ENCODE measurements around the gene MMD. TPM values are rescaled to one million over a fixed set of nuclear protein-coding genes. Genes with fewer than 3 reads are reported as not detected.
A peak's percentile ranks its signal among the peaks of the same experiment; 100 is the strongest.
"Not testable (repeated sequence)": the region's sequence is repeated elsewhere in the genome, so short reads cannot be mapped to it uniquely, and the experiment has no call there.

MMD gene
- total and polyA plus RNA-seq, 2 donors = 18.7 to 25.9 TPM

- 77% methylated on average over 6 of the region's 6 CpGs for WGBS
- H3K4me1 ChIP-seq (ENCODE audit: insufficient read depth); H3K4me3 ChIP-seq (ENCODE audit: low read depth, low read length); DNase-seq (ENCODE audit: extremely low spot score); H3K36me3 ChIP-seq (ENCODE audit: insufficient read depth); H3K27ac ChIP-seq (ENCODE audit: low read depth): not testable (repeated sequence)
These were observed 1.2 kb upstream of the MMD start for GRCh38 chr17:55422828-55423164.

- no peaks in the 10 kb centered on the region for H3K4me1 ChIP-seq (ENCODE audit: insufficient read depth)
- WGBS = 1% methylated on average over 21 of the region's 21 CpGs
- no peak for DNase-seq (ENCODE audit: extremely low spot score)
- H3K27ac ChIP-seq (ENCODE audit: low read depth) = no peak overlapping the region
- H3K4me3 ChIP-seq (ENCODE audit: low read depth, low read length) = peak overlapping the region; percentile 70
- H3K36me3 ChIP-seq (ENCODE audit: insufficient read depth) = no peaks in the 10 kb centered on the region
These were observed 858 bp downstream of the MMD start for GRCh38 chr17:55420776-55421178.

- H3K4me3 ChIP-seq (ENCODE audit: low read depth, low read length) = peak overlapping the region; percentile 70
- no peak overlapping the region for H3K27ac ChIP-seq (ENCODE audit: low read depth)
- H3K36me3 ChIP-seq (ENCODE audit: insufficient read depth) = no peaks in the 10 kb centered on the region
- WGBS = 43% methylated on average over 6 of the region's 6 CpGs
- no peak for DNase-seq (ENCODE audit: extremely low spot score)
- no peaks in the 10 kb centered on the region for H3K4me1 ChIP-seq (ENCODE audit: insufficient read depth)
These were observed 1.4 kb downstream of the MMD start for GRCh38 chr17:55420067-55420775.

- WGBS = 97% methylated on average over 3 of the region's 3 CpGs
- Histone ChIP-seq H3K4me3 (ENCODE audit: low read depth, low read length) (no peak overlapping the region), H3K4me1 (ENCODE audit: insufficient read depth) (no peaks in the 10 kb centered on the region), H3K27ac (ENCODE audit: low read depth) (no peak overlapping the region), H3K36me3 (ENCODE audit: insufficient read depth) (no peaks in the 10 kb centered on the region)
- no peak for DNase-seq (ENCODE audit: extremely low spot score)
These were observed 3.0 kb downstream of the MMD start for GRCh38 chr17:55418369-55419268.

- Histone ChIP-seq H3K36me3 (ENCODE audit: insufficient read depth) (no peaks in the 10 kb centered on the region), H3K27ac (ENCODE audit: low read depth) (no peak overlapping the region), H3K4me1 (ENCODE audit: insufficient read depth) (no peaks in the 10 kb centered on the region), H3K4me3 (ENCODE audit: low read depth, low read length) (no peak overlapping the region)
- WGBS = 98% methylated on average over 4 of the region's 4 CpGs
- DNase-seq (ENCODE audit: extremely low spot score) = no peak
These were observed 4.0 kb downstream of the MMD start for GRCh38 chr17:55417411-55418268.

GRCh38 chr17:55416470-55417052 lies 5.1 kb downstream of the MMD start:
- H3K4me3 ChIP-seq (ENCODE audit: low read depth, low read length) = no peak overlapping the region
- DNase-seq (ENCODE audit: extremely low spot score) = no peak
- H3K36me3 ChIP-seq (ENCODE audit: insufficient read depth) = no peaks in the 10 kb centered on the region
- 70% methylated on average over 4 of the region's 4 CpGs for WGBS
- H3K27ac ChIP-seq (ENCODE audit: low read depth) = no peak overlapping the region
- no peaks in the 10 kb centered on the region for H3K4me1 ChIP-seq (ENCODE audit: insufficient read depth)

GRCh38 chr17:55416000-55416399 lies 5.6 kb downstream of the MMD start:
- H3K4me3 ChIP-seq (ENCODE audit: low read depth, low read length) = no peak overlapping the region
- no peaks in the 10 kb centered on the region for H3K4me1 ChIP-seq (ENCODE audit: insufficient read depth)
- peaks cover under 1% of the 10 kb centered on the region for H3K36me3 ChIP-seq (ENCODE audit: insufficient read depth)
- no peak overlapping the region for H3K27ac ChIP-seq (ENCODE audit: low read depth)
- no peak for DNase-seq (ENCODE audit: extremely low spot score)

GRCh38 chr17:55414983-55415382 lies 6.7 kb downstream of the MMD start:
- DNase-seq (ENCODE audit: extremely low spot score) = no peak
- WGBS = 97% methylated on average over 4 of the region's 4 CpGs
- Histone ChIP-seq H3K4me1 (ENCODE audit: insufficient read depth) (no peaks in the 10 kb centered on the region), H3K27ac (ENCODE audit: low read depth) (no peak overlapping the region), H3K4me3 (ENCODE audit: low read depth, low read length) (no peak overlapping the region), H3K36me3 (ENCODE audit: insufficient read depth) (peaks cover 3% of the 10 kb centered on the region)

GRCh38 chr17:55413825-55414489 lies 7.7 kb downstream of the MMD start:
- H3K27ac ChIP-seq (ENCODE audit: low read depth) = no peak overlapping the region
- H3K36me3 ChIP-seq (ENCODE audit: insufficient read depth) = peaks cover 4% of the 10 kb centered on the region
- no peaks in the 10 kb centered on the region for H3K4me1 ChIP-seq (ENCODE audit: insufficient read depth)
- DNase-seq (ENCODE audit: extremely low spot score) = no peak
- H3K4me3 ChIP-seq (ENCODE audit: low read depth, low read length) = no peak overlapping the region
- 91% methylated on average over 8 of the region's 8 CpGs for WGBS

- H3K36me3 ChIP-seq (ENCODE audit: insufficient read depth) = peaks cover 4% of the 10 kb centered on the region
- H3K4me1 ChIP-seq (ENCODE audit: insufficient read depth) = no peaks in the 10 kb centered on the region
- H3K27ac ChIP-seq (ENCODE audit: low read depth) = no peak overlapping the region
- H3K4me3 ChIP-seq (ENCODE audit: low read depth, low read length) = no peak overlapping the region
- no peak for DNase-seq (ENCODE audit: extremely low spot score)
- WGBS = 93% methylated on average over 1 of the region's 1 CpG
These were observed 10.2 kb downstream of the MMD start for GRCh38 chr17:55411463-55411855.

GRCh38 chr17:55410722-55411462 lies 10.7 kb downstream of the MMD start:
- no peak overlapping the region for H3K4me3 ChIP-seq (ENCODE audit: low read depth, low read length)
- peaks cover 4% of the 10 kb centered on the region for H3K36me3 ChIP-seq (ENCODE audit: insufficient read depth)
- WGBS = 87% methylated on average over 5 of the region's 5 CpGs
- no peaks in the 10 kb centered on the region for H3K4me1 ChIP-seq (ENCODE audit: insufficient read depth)
- no peak for DNase-seq (ENCODE audit: extremely low spot score)
- no peak overlapping the region for H3K27ac ChIP-seq (ENCODE audit: low read depth)

GRCh38 chr17:55409030-55409800 lies 12.4 kb downstream of the MMD start:
- no peak for DNase-seq (ENCODE audit: extremely low spot score)
- H3K4me3 ChIP-seq (ENCODE audit: low read depth, low read length) = no peak overlapping the region
- H3K4me1 ChIP-seq (ENCODE audit: insufficient read depth) = no peaks in the 10 kb centered on the region
- no peak overlapping the region for H3K27ac ChIP-seq (ENCODE audit: low read depth)
- WGBS = 95% methylated on average over 4 of the region's 4 CpGs
- peaks cover 4% of the 10 kb centered on the region for H3K36me3 ChIP-seq (ENCODE audit: insufficient read depth)
